Panc1 (cell line): ENCODE data around the gene ENO1. TPM values are rescaled to one million over a fixed set of nuclear protein-coding genes. Genes with fewer than 3 reads are reported as not detected.
A peak's percentile ranks its signal among the peaks of the same experiment; 100 is the strongest.

Experiments used
- ATAC-seq: fragments of 200-7000 bp; cut with Tn5 transposase; 2 replicates; pipeline ENCODE4 v1.9.1; 2020; ENCODE audit warnings: mild to moderate bottlenecking, moderate library complexity
- BruUV-seq: library from RNA; stranded (reverse); fragments of 400-500 nt; replicated peaks from 2 replicates; lab custom pipeline; 2021; lab: Mats Ljungman, UMichigan
- CTCF ChIA-PET: fragments of 300-600 bp; sonication (Branson Sonifier 250); formaldehyde crosslinking; loops from one replicate; lab custom pipeline; 2022; ENCODE audit warnings: antibody characterized with exemption; lab: Charles Lee
- POLR2A ChIA-PET: fragments of 300-600 bp; sonication (Branson Sonifier 250); formaldehyde crosslinking; loops from one replicate; lab custom pipeline; 2022; ENCODE audit warnings: antibody characterized with exemption; lab: Charles Lee
- DNase-seq: peaks from one replicate; pipeline ENCODE4 v3.0.0-alpha.2; 2010; ENCODE audit warnings: low read depth, low spot score
- H3K27ac ChIP-seq: 2 replicates; pipeline ENCODE4 v1.5.1; 2011; ENCODE audit warnings: mild to moderate bottlenecking, low read length, inconsistent platforms
- H3K27me3 ChIP-seq: fragments of 200-500 bp; sonication (Bioruptor generic); 2 replicates; pipeline ENCODE4 v1.6.0; 2014; ENCODE audit warnings: low read length, inconsistent platforms; ENCODE audit not compliant: control insufficient read depth, insufficient read depth
- H3K36me3 ChIP-seq: fragments of 200-500 bp; sonication (Bioruptor generic); 2 replicates; pipeline ENCODE4 v1.5.1; 2014; ENCODE audit warnings: inconsistent platforms, mild to moderate bottlenecking, low read length, moderate library complexity; ENCODE audit not compliant: control insufficient read depth, insufficient read depth
- H3K4me1 ChIP-seq: 2 replicates; pipeline ENCODE4 v1.5.1; 2011; ENCODE audit warnings: inconsistent platforms, mild to moderate bottlenecking, low read length, moderate library complexity; ENCODE audit not compliant: control insufficient read depth, insufficient read depth
- H3K4me3 ChIP-seq, 2 experiments: 2 replicates each; pipeline ENCODE4 v1.5.1; 2011 to 2012; ENCODE audit warnings: low read depth in 2 of 2, low read length in 2 of 2, mild to moderate bottlenecking in 2 of 2, inconsistent platforms in 1 of 2, moderate library complexity in 1 of 2
- H3K9me3 ChIP-seq: fragments of 200-500 bp; sonication (Bioruptor generic); 2 replicates; pipeline ENCODE4 v1.5.1; 2014; ENCODE audit warnings: low read depth, mild to moderate bottlenecking, inconsistent platforms, low read length, moderate library complexity; ENCODE audit not compliant: control insufficient read depth, insufficient read depth
- CTCF ChIP-seq: fragments of 450-650 bp; IDR thresholded peaks from 2 replicates; pipeline ENCODE4 v1.5.1; 2017; ENCODE audit warnings: mild to moderate bottlenecking
- POLR2AphosphoS5 ChIP-seq: IDR thresholded peaks from 2 replicates; pipeline ENCODE4 v1.6.1; 2012; ENCODE audit warnings: mild to moderate bottlenecking, low read depth, low read length, moderate library complexity
- REST ChIP-seq, 2 experiments: IDR thresholded peaks; 2 replicates each; pipeline ENCODE4 v1.6.1; 2011 to 2012; ENCODE audit warnings: low read depth in 2 of 2, control low read depth in 1 of 2, low read length in 1 of 2, mild to moderate bottlenecking in 1 of 2, moderate library complexity in 1 of 2; ENCODE audit not compliant: insufficient read depth in 1 of 2
- SIN3A ChIP-seq: IDR thresholded peaks from 2 replicates; pipeline ENCODE4 v1.6.1; 2012; ENCODE audit warnings: low read depth, mild to moderate bottlenecking, low read length, moderate library complexity, borderline replicate concordance; ENCODE audit not compliant: insufficient read depth
- in situ Hi-C: cut with HindIII; loops from 2 replicates; pipeline ENCODE4 v1.10.0; 2016; ENCODE audit warnings: low sequenced_read_pairs, low pct_unique_long_range_greater_than_20kb
- intact Hi-C: fragments of 100-400 bp; cut with micrococcal nuclease; formaldehyde crosslinking; loops from one replicate; pipeline ENCODE4 v1.10.0; 2022; ENCODE audit not compliant: unreplicated experiment
- total RNA-seq: library from RNA; stranded (reverse); gene quantifications from one replicate; pipeline ENCODE4 v1.2.1, GENCODE V29; 2021; ENCODE audit not compliant: unreplicated experiment

The ENO1 gene
- total RNA-seq, 1 experiment from 2014 or later = 2,480 TPM

GRCh38 chr1:8876087-8876486, 2.4 kb downstream of the ENO1 start:
- H3K9me3 ChIP-seq = no peaks in the 10 kb centered on the region
- ChIA-PET CTCF (no interaction called here), POLR2A (no interaction called here)
- DNase-seq (no peak), ATAC-seq (no peak)
- no peaks in the 10 kb centered on the region for H3K27me3 ChIP-seq
- BruUV-seq = TSS peak; percentile 68
- H3K4me3 ChIP-seq = peak overlapping the region; percentile 94 to 97
- H3K4me1 ChIP-seq = peaks cover 64% of the 10 kb centered on the region
- peaks cover 42% of the 10 kb centered on the region for H3K36me3 ChIP-seq
- H3K27ac ChIP-seq = peak overlapping the region; percentile 100
- in situ Hi-C loops (no loop called here), intact Hi-C loops (no loop called here)
- TF ChIP-seq POLR2AphosphoS5 (peak; percentile 60), SIN3A (no peak)

- TF ChIP-seq SIN3A (peak; percentile 58; the same call in 1 of the 2 replicates), REST (IDR thresholded peaks at IDR 0.05; ENCODE audit: insufficient read depth in 1 of 2, low read depth in 2 of 2, low read length in 1 of 2) (no peak), CTCF (no peak), POLR2AphosphoS5 (peak; percentile 61; the same call in 1 of the 2 replicates)
- H3K36me3 ChIP-seq = peaks cover 49% of the 10 kb centered on the region
- no peaks in the 10 kb centered on the region for H3K9me3 ChIP-seq
- H3K4me1 ChIP-seq = peaks cover 65% of the 10 kb centered on the region
- no TSS peak for BruUV-seq
- DNase-seq (no peak), ATAC-seq (no peak)
- H3K27me3 ChIP-seq = no peaks in the 10 kb centered on the region
- intact Hi-C loops = no loop called here
- H3K4me3 ChIP-seq = peak overlapping the region; percentile 94 to 97
- H3K27ac ChIP-seq = peak overlapping the region; percentile 100
- in situ Hi-C loops = no loop called here
- CTCF ChIA-PET = interaction anchor here (0.7 kb wide), 2 partner anchors 71 to 478 kb away, joined by 6 to 7 read pairs; partner anchors contain the start of gene CA6
- POLR2A ChIA-PET = interaction anchor here (0.6 kb wide), 1 partner anchor 898 kb away, joined by 5 read pairs; no protein-coding TSS in a partner anchor
Measured at GRCh38 chr1:8875216-8875861, 3.1 kb downstream of the ENO1 start.
